Midbrain (tissue), 1 donor: Measurements from ENCODE around the gene FIBP.

Experiments
- DNase-seq: peaks from one replicate; lab custom pipeline; 2025; lab: John Stamatoyannopoulos, UW

Gene FIBP

GRCh38 chr11:65844231-65844872, 43.9 kb downstream of the FIBP start:
- no peak for DNase-seq

GRCh38 chr11:65843811-65844210, 44.5 kb downstream of the FIBP start:
- DNase-seq: no peak

- DNase-seq: no peak
Observed at GRCh38 chr11:65842144-65842543, 46.1 kb downstream of the FIBP start.

GRCh38 chr11:65834202-65834601, 54.1 kb downstream of the FIBP start:
- DNase-seq: no peak
